ENCODE measurements around the gene C11orf58.

- TF ChIP-seq, protein P1, sequence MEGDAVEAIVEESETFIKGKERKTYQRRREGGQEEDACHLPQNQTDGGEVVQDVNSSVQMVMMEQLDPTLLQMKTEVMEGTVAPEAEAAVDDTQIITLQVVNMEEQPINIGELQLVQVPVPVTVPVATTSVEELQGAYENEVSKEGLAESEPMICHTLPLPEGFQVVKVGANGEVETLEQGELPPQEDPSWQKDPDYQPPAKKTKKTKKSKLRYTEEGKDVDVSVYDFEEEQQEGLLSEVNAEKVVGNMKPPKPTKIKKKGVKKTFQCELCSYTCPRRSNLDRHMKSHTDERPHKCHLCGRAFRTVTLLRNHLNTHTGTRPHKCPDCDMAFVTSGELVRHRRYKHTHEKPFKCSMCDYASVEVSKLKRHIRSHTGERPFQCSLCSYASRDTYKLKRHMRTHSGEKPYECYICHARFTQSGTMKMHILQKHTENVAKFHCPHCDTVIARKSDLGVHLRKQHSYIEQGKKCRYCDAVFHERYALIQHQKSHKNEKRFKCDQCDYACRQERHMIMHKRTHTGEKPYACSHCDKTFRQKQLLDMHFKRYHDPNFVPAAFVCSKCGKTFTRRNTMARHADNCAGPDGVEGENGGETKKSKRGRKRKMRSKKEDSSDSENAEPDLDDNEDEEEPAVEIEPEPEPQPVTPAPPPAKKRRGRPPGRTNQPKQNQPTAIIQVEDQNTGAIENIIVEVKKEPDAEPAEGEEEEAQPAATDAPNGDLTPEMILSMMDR (IDR thresholded peaks at IDR 0.05; ENCODE audit: insufficient read depth, low read length): no peak
- TF ChIP-seq SPI1 (IDR thresholded peaks at IDR 0.05; ENCODE audit: borderline replicate concordance, low read depth) (no peak), POLR2AphosphoS5 (IDR thresholded peaks at IDR 0.05; ENCODE audit: low read depth) (no peak), GABPA (IDR thresholded peaks at IDR 0.05; ENCODE audit: low read depth) (no peak)
- TF ChIP-seq, protein P2, sequence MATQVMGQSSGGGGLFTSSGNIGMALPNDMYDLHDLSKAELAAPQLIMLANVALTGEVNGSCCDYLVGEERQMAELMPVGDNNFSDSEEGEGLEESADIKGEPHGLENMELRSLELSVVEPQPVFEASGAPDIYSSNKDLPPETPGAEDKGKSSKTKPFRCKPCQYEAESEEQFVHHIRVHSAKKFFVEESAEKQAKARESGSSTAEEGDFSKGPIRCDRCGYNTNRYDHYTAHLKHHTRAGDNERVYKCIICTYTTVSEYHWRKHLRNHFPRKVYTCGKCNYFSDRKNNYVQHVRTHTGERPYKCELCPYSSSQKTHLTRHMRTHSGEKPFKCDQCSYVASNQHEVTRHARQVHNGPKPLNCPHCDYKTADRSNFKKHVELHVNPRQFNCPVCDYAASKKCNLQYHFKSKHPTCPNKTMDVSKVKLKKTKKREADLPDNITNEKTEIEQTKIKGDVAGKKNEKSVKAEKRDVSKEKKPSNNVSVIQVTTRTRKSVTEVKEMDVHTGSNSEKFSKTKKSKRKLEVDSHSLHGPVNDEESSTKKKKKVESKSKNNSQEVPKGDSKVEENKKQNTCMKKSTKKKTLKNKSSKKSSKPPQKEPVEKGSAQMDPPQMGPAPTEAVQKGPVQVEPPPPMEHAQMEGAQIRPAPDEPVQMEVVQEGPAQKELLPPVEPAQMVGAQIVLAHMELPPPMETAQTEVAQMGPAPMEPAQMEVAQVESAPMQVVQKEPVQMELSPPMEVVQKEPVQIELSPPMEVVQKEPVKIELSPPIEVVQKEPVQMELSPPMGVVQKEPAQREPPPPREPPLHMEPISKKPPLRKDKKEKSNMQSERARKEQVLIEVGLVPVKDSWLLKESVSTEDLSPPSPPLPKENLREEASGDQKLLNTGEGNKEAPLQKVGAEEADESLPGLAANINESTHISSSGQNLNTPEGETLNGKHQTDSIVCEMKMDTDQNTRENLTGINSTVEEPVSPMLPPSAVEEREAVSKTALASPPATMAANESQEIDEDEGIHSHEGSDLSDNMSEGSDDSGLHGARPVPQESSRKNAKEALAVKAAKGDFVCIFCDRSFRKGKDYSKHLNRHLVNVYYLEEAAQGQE (IDR thresholded peaks at IDR 0.05; ENCODE audit: insufficient replicate concordance, low read depth): no peak
These were observed 31.6 kb downstream of the C11orf58 start for GRCh38 chr11:16770016-16770415.
